GM19043 (cell line): ENCODE measurements around the gene COMT.

Source experiments
- ATAC-seq: cut with Tn5 transposase; IDR thresholded peaks from one replicate; pipeline ENCODE4 v1.9.1; 2021; ENCODE audit warnings: low read depth; ENCODE audit not compliant: unreplicated experiment

Gene COMT

DNA sequence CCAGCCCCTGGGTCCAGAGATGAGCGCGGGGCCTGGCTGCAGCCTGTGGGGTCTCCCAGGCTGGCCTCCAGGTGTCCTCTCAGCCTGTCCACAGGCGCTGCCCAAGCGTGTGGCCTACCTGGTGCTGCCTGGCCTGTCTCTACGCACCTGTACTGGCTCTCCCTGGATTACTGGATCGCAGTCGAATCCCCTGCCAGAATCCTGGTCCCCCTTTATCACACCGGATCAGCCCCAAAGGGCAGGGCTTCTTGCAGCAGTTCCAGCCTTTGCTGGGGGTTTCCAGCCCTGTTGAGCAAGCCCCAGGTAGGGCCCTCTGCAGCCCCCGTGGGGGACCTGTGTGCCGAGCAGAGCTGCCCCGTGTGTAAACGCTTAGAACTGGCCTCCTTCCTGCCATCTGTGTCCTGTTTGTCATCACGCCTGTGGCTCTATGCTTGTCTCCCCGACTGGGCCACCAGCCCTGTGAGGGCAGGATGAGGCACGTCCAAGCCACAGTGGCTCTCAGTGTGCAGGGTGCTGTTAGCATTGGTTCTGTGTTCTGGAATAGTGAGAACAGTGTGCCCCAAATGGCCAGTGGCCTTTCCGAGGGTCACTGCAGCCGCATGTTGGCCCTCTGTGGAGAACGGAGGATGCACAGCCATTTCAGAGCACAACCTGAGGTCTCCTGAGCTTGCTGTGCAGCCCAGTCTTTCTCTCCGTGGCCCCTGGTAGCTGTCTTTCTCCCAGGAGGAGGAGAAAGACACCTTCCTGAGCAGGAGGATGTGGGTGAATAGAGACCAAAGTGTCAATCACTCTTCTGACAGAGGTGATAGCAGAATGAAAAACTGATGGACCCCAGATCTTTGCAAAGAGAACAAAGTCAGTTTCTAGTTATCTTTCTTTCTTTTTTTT, 13.9 kb downstream of the COMT start:
- no peak for ATAC-seq

DNA sequence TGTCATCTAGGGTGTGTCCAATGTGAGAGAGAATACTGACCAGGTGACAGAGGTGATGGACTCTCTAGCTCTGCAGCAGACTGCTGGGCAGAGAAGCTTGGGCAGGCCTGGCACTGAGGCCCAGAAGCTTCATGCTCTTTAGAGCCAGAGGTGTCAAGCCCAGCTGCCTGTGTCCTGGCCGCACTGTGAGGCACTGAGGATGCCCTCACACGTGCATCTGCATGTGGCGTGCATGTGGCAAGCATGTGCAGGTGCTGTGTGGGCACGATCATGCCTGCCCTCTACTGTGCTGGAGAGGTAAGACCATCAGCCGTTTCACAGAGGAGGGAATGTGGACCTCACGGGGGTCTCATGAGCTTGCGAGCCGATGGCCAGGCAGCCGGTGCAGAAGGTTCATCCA, 15.9 kb downstream of the COMT start:
- no peak for ATAC-seq

DNA sequence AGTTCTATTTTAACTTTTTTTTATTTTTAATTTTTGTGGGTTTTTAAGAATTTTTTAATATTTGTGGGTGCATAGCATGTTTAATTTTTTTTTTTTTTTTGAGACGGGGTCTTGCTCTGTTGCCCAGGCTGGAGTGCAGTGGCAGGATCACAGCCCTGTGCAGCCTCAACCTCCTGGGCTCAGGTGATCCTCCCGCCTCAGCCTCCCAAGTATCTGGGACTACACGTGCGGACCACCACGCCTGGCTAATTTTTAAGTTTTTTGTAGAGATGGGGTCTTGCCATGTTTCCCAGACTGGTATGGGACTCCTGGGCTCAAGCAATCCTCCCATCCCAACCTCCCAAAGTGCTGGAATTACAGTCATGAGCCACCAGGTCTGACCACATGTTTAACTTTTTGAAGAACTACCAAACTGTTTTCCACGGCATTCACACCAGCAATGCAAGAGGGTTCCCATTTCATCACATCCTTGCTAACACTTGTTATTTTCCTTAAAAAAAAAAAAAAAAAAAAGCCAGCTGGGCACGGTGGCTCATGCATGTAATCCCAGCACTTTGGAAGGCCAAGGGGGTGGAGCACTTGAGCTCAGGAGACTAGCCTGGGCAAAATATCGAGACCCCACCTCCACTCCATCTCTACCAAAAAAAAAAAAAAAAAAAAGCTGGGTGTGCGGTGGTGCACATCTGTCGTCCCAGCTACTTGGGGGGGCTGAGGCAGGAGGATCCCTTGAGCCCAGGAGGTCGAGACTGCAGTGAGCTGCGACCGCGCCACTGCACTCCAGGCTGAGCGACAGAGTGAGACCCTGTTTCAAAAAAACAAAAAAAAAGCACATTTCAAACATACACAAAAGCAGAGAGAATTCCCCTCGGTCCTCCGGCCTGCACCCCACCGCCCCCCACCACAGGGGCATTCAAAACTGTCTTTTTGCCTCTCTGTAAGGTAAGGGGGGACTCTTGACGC, 16.8 kb downstream of the COMT start:
- ATAC-seq = no peak

DNA sequence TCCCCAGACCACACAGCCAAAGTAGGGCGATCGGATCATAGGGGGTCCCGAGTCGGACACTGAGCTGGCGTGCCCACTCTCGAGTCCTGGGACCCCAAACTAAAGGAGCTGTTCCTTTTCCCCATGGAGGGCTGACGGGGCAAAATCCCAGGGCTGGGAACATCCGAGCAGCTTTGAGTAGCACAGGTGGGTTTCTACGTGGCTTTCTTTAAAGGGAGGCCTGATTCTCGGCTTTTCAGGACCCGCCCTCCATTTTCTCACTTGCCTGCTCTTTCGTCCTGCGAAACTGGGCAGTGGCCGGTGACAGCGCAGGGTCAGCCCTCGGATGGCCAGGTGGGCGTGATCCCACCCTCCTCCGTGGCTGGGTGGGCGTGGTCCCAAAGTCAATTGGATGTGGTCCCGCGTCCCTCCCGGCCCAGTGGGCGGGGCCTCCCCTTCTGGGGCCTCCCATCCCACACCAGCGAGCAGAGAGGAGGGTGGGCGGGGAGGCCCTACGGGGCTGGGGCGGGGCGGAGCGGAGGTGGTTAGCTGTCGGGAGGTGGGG, 17.5 kb downstream of the COMT start:
- no peak for ATAC-seq

- no peak for ATAC-seq
Measured at GRCh38 chr22:19959587-19960490, 18.3 kb downstream of the COMT start.

DNA sequence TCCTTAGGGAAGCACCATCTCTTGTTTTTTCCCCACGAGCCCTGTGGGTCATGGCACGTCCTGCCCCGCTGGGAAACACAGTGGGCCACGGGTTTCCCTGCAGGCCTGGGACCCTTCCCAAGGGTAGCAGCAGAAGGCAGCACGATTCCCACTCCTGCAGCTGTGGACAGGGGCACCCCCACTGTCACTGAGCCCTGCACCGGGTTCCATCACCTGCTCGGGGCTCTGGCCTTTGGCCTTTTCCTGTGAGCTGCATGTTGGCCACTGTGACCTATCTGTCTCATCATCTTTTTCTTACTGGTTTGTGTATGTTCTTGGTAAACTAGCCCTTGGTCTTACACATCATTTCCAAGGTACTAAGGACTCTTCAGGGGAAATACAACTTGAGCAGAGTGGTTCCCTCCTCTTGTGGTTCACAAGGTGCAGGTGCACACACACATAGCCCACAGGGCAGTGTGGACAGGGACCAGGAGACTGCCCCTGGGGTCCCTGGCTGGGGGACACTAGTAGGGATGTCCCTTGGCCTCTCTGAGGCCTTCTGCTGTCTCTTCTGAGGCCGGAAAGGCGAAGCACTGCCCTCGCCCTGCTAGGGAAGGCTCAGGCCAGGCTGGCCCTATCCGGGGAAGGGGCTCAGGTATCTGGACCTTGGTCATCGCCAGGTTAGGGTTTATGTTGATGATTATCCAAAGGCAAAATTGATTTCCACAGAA, 19.1 kb downstream of the COMT start:
- ATAC-seq = no peak

DNA sequence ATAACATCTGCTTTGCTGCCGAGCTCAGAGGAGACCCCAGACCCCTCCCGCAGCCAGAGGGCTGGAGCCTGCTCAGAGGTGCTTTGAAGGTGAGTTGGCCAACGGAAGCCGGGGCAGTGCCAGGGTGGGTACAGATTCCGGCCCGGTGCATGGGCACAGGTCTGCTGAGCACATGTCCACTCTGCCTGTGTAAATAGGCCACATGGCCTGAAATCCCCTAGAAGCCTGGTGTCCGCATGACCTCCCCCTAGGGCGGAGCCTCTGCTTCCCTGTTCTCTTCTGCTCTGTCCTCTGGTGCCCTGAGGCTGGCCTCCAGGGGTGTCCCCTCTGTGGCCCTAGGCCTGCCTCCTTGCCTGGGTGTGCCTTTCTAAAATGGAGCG, 19.6 kb downstream of the COMT start:
- no peak for ATAC-seq

DNA sequence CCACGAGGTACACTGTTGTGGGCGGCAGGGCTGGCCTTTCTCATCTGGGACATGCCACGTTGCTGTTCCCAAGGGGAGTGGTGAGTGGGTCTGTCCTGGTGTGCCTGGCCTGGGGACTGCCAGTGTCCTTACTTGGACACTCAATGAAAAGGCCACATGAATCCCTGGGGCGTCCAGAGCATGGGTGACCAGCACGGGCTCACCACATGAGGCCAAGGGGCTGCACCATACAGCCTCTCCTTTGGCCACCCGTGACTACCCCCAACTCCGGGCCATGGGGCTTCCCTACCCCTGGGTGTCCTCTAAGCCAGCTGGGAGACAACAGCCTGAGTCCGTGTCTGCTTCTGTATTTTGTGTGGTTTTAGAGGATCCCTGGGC, 20.3 kb downstream of the COMT start:
- no peak for ATAC-seq

- no peak for ATAC-seq
Measured at GRCh38 chr22:19962246-19962908, 20.8 kb downstream of the COMT start.

GRCh38 chr22:19962909-19963806, 21.6 kb downstream of the COMT start:
- ATAC-seq = no peak

GRCh38 chr22:19963863-19964642, 22.5 kb downstream of the COMT start:
- ATAC-seq = no peak

DNA sequence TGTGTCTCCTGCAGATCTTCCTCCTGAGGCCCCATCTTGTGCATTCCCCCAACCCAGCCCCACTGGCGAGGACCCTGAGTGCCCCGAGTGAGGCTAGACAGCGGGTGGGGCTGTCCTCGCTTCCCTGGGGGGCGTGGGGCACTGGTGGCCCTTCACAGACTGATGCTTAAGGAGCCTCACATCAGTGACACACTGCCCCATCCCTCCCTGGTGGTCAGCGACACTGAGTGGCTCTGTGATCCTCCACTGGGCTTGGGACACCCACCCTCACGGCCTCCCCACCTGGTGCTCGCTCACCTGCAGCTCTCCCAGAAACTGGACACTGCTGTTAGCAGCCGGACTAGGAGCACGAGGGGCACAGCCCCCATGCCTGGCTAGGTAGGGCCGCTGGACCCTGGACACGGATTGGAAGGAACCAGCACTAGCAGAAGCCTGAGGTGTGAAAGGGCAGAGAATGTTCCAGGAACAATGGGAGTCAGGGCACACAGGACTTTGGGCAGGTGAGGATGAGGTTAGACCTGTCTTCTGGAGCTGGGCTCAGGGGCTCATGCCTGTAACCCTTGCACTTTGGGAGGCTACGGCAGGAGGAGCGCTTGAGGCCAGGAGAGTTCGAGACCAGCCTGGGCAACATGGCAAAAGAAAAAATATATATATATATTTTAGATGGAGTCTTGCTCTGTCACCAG, 23.3 kb downstream of the COMT start:
- no peak for ATAC-seq

DNA sequence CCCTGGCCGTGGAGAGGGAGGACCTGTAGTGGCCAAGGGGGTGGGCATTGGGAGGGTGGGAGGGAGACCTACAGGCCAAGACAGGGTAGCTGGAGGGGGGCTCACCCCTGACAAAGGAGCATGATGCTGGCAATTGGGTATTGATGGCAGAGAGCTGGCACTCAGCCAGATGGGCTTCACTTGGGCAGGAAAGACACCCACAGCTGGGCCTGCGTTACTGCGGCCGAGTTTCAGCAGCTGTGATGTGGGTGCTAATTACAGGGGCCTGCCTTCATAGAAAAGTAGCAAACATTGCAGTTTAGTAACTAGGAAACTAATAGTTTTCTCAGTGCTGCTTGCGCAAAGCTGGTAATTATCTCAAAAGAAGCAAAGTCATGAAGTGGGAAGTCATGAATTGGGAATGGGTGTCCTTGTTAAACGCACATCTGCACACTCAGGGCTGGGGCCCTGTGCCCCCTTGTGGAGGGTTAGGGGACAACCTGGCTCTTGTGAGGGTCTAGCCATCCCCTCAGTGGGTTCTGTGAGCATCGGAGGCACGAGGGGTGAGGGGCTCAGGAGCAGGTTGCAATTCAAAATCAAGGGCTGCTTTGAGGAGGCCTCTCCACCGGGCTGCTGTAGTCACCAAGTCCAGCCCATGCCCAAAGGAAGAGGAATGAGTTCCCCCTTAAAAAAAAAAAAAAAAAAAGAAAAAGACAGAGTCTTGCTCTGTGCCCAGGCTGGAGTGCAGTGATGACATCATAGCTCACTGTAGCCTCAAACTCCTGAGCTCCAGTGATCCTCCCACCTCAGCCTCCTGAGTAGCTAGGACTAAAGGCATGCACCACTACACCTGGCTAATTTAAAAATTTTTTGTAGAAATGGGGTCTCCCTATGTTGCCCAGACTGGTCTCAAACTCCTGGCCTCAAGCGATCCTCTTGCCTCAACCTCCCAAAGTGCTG, 24.5 kb downstream of the COMT start:
- ATAC-seq = no peak

DNA sequence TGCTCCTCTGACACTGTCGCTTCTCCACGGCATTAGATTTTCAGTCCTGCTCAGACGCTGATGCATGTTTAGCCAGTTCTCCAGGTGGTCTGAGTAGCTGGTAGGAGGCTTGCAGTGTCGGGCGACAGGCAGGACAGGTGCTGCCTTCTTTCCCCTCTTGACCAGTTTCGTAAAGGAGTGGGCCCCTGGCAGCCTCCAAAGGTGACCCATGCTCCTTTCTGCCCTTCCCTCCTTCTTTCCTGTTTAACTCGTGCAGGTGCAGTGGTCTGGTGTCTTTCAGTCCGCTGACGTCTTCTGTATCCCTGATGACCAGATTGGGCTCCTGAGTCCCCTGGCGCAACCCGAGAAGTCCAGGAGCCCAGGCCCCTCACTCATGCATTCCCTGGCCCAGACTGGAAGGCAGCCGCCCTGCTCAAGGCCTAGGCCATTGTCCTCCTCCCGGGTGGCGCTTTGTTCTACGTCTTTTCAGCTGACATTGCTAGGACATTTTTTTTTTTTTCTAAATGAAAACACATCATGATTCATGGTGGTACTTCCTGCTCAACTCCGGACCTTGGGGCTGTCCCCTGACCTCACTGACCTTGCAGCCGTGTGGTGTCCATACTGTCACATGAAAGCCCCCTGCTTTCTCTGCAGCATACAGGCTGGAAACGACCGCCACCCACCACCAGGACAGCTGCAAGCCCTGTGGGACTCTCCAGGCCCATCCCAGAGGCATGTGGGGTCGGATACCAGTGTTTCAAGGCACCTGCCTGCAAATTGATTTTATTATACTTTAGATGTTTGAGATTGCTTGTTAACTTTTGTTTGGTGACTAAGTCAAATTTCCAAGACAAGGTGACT, 25.6 kb downstream of the COMT start:
- no peak for ATAC-seq
